Measurements from ENCODE around the gene EXOC4.

DNA sequence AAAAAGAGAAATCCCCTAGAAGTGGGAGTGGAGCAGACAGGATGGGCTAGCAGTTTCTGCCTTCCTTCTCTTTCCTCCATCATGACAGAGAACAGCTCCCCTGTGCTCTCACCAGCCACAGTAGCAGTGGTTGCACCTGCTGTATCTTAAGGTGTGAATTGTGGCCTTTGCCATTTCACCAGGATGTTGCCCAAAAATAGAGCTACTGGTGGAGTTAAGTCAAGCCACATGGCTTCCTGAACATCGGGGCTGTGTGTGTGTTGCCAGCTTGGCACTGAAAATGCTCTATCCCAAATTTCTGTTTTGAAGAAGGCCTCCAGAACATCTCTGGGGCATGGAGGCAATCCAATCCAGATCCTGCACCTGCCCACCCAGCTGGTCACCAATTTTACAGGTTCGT is 348.7 kb downstream of the EXOC4 start:
- TF ChIP-seq, protein P1, sequence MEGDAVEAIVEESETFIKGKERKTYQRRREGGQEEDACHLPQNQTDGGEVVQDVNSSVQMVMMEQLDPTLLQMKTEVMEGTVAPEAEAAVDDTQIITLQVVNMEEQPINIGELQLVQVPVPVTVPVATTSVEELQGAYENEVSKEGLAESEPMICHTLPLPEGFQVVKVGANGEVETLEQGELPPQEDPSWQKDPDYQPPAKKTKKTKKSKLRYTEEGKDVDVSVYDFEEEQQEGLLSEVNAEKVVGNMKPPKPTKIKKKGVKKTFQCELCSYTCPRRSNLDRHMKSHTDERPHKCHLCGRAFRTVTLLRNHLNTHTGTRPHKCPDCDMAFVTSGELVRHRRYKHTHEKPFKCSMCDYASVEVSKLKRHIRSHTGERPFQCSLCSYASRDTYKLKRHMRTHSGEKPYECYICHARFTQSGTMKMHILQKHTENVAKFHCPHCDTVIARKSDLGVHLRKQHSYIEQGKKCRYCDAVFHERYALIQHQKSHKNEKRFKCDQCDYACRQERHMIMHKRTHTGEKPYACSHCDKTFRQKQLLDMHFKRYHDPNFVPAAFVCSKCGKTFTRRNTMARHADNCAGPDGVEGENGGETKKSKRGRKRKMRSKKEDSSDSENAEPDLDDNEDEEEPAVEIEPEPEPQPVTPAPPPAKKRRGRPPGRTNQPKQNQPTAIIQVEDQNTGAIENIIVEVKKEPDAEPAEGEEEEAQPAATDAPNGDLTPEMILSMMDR (IDR thresholded peaks at IDR 0.05) = no peak
- no peak for TF ChIP-seq POLR2AphosphoS5 (IDR thresholded peaks at IDR 0.05; ENCODE audit: insufficient read depth in 1 of 2, low read depth in 1 of 2)

Measured in vagina (tissue), 2 donors.